H9 (cell line): ENCODE measurements around the gene NRXN3. TPM values are rescaled to one million over a fixed set of nuclear protein-coding genes. Genes with fewer than 3 reads are reported as not detected.

Source experiments
- DNase-seq: peaks from one replicate; pipeline ENCODE4 v3.0.0-alpha.2; 2017
- H2AFZ ChIP-seq: one replicate; pipeline ENCODE4 v1.6.1; 2013; ENCODE audit warnings: mild to moderate bottlenecking, low read length, control low read depth, moderate library complexity
- H2AK5ac ChIP-seq: 2 replicates; pipeline ENCODE4 v1.6.1; 2013; ENCODE audit warnings: low read length, control low read depth, mixed read lengths; ENCODE audit not compliant: insufficient read length
- H2BK120ac ChIP-seq: one replicate; pipeline ENCODE4 v1.6.1; 2013; ENCODE audit warnings: low read depth, mild to moderate bottlenecking, low read length, control low read depth, inconsistent platforms; ENCODE audit not compliant: poor library complexity, severe bottlenecking
- H2BK12ac ChIP-seq: 2 replicates; pipeline ENCODE4 v1.6.1; 2013; ENCODE audit warnings: low read length, control low read depth, mixed read lengths, low read depth; ENCODE audit not compliant: insufficient read length
- H2BK15ac ChIP-seq: 2 replicates; pipeline ENCODE4 v1.6.1; 2013; ENCODE audit warnings: low read depth, low read length, control low read depth
- H2BK20ac ChIP-seq: one replicate; pipeline ENCODE4 v1.6.1; 2013; ENCODE audit warnings: low read depth, mild to moderate bottlenecking, low read length, control low read depth, inconsistent platforms; ENCODE audit not compliant: poor library complexity, severe bottlenecking
- H2BK5ac ChIP-seq: 2 replicates; pipeline ENCODE4 v1.6.1; 2013; ENCODE audit warnings: low read length, control low read depth, mixed read lengths; ENCODE audit not compliant: insufficient read length
- H3K14ac ChIP-seq: 2 replicates; pipeline ENCODE4 v1.6.1; 2013; ENCODE audit warnings: low read length, control low read depth; ENCODE audit not compliant: insufficient read depth
- H3K18ac ChIP-seq: 2 replicates; pipeline ENCODE4 v1.6.1; 2013; ENCODE audit warnings: low read depth, mild to moderate bottlenecking, mixed read lengths, low read length, control low read depth; ENCODE audit not compliant: insufficient read length
- H3K23ac ChIP-seq: 2 replicates; pipeline ENCODE4 v1.6.1; 2013; ENCODE audit warnings: low read length, control low read depth, mixed read lengths, low read depth; ENCODE audit not compliant: insufficient read length
- H3K23me2 ChIP-seq: 2 replicates; pipeline ENCODE4 v1.6.1; 2013; ENCODE audit warnings: low read depth, mild to moderate bottlenecking, mixed read lengths, low read length, control low read depth; ENCODE audit not compliant: insufficient read length, poor library complexity, severe bottlenecking
- H3K27ac ChIP-seq: 2 replicates; pipeline ENCODE4 v1.5.1; 2013; ENCODE audit warnings: low read length, control low read depth, mixed read lengths, low read depth; ENCODE audit not compliant: insufficient read length
- H3K27me3 ChIP-seq: 2 replicates; pipeline ENCODE4 v1.6.1; 2013; ENCODE audit warnings: low read length, control low read depth, inconsistent platforms; ENCODE audit not compliant: insufficient read depth
- H3K4ac ChIP-seq: 2 replicates; pipeline ENCODE4 v1.6.1; 2013; ENCODE audit warnings: low read depth, mild to moderate bottlenecking, control low read depth, inconsistent platforms, low read length, moderate library complexity
- H3K4me1 ChIP-seq: 2 replicates; pipeline ENCODE4 v1.6.1; 2013; ENCODE audit warnings: low read length, control low read depth, inconsistent platforms; ENCODE audit not compliant: insufficient read depth
- H3K4me2 ChIP-seq: 2 replicates; pipeline ENCODE4 v1.6.1; 2013; ENCODE audit warnings: low read length, control low read depth, mixed read lengths; ENCODE audit not compliant: insufficient read length, insufficient read depth
- H3K56ac ChIP-seq: 2 replicates; pipeline ENCODE4 v1.6.1; 2013; ENCODE audit warnings: low read depth, mild to moderate bottlenecking, mixed read lengths, low read length, control low read depth; ENCODE audit not compliant: insufficient read length
- H3K79me1 ChIP-seq: 2 replicates; pipeline ENCODE4 v1.6.1; 2013; ENCODE audit warnings: low read depth, mild to moderate bottlenecking, moderate library complexity, low read length, control low read depth, inconsistent platforms; ENCODE audit not compliant: insufficient read depth, poor library complexity, severe bottlenecking
- H3K79me2 ChIP-seq: 2 replicates; pipeline ENCODE4 v1.6.1; 2013; ENCODE audit warnings: low read length, control low read depth, inconsistent platforms; ENCODE audit not compliant: insufficient read depth
- H3K9ac ChIP-seq: 2 replicates; pipeline ENCODE4 v1.6.1; 2013; ENCODE audit warnings: low read length, control low read depth, mixed read lengths; ENCODE audit not compliant: insufficient read length; ENCODE audit errors: extremely low read depth
- H3K9me3 ChIP-seq: one replicate; pipeline ENCODE4 v1.6.1; 2013; ENCODE audit warnings: low read depth, low read length, inconsistent platforms; ENCODE audit not compliant: control insufficient read depth
- H3T11ph ChIP-seq: one replicate; pipeline ENCODE4 v1.6.1; 2013; ENCODE audit warnings: mild to moderate bottlenecking, low read length, control low read depth, inconsistent platforms
- H4K20me1 ChIP-seq: one replicate; pipeline ENCODE4 v1.6.1; 2013; ENCODE audit not compliant: control insufficient read depth, insufficient read length, insufficient read depth
- H4K5ac ChIP-seq: 2 replicates; pipeline ENCODE4 v1.6.1; 2013; ENCODE audit warnings: low read depth, mild to moderate bottlenecking, mixed read lengths, low read length, control low read depth; ENCODE audit not compliant: insufficient read length
- H4K8ac ChIP-seq: replicated peaks from 2 replicates; pipeline ENCODE4 v1.6.1; 2013; ENCODE audit warnings: low read length, control low read depth, mixed read lengths, low read depth; ENCODE audit not compliant: insufficient read length
- H4K91ac ChIP-seq: 2 replicates; pipeline ENCODE4 v1.6.1; 2013; ENCODE audit warnings: low read depth, mild to moderate bottlenecking, moderate library complexity, mixed read lengths, low read length, control low read depth; ENCODE audit not compliant: insufficient read length
- H3K27ac Mint-ChIP-seq, 3 experiments: 2 replicates in 2 of 3; 3 replicates in 1 of 3; pipeline ENCODE4 v1.8.0; 2020 to 2021; ENCODE audit warnings: mixed read lengths in 3 of 3, mild to moderate bottlenecking in 1 of 3, moderate library complexity in 1 of 3
- H3K27me3 Mint-ChIP-seq: 2 replicates; pipeline ENCODE4 v1.8.0; 2021; ENCODE audit warnings: low read depth, mild to moderate bottlenecking, moderate library complexity, mixed read lengths
- H3K36me3 Mint-ChIP-seq, 3 experiments: 2 replicates in 2 of 3; 3 replicates in 1 of 3; pipeline ENCODE4 v1.8.0; 2020 to 2021; ENCODE audit warnings: low read depth in 3 of 3, mixed read lengths in 3 of 3; ENCODE audit not compliant: insufficient read depth in 1 of 3
- H3K4me1 Mint-ChIP-seq, 2 experiments: 2 replicates each; pipeline ENCODE4 v1.8.0; 2020; ENCODE audit warnings: mixed read lengths in 2 of 2
- H3K4me3 Mint-ChIP-seq, 2 experiments: 2 replicates in 1 of 2; 3 replicates in 1 of 2; pipeline ENCODE4 v1.8.0; 2020 to 2021; ENCODE audit warnings: mild to moderate bottlenecking in 2 of 2, mixed read lengths in 2 of 2, moderate library complexity in 1 of 2
- H3K9me3 Mint-ChIP-seq, 2 experiments: 2 replicates in 1 of 2; 3 replicates in 1 of 2; pipeline ENCODE4 v1.8.0; 2020; ENCODE audit warnings: mild to moderate bottlenecking in 2 of 2, mixed read lengths in 2 of 2, moderate library complexity in 1 of 2
- CTCF ChIP-seq: fragments of 200-600 bp; sonication (generic); conservative IDR thresholded peaks from 3 replicates; pipeline ENCODE4 v1.8.0; 2021; ENCODE audit warnings: antibody characterized with exemption, mild to moderate bottlenecking
- WGBS: extraction: QIAGEN DNeasy Blood & Tissue Kit; methylation state at CpG from one replicate; pipeline ENCODE4 v1.1.7; 2013; ENCODE audit warnings: missing lambda C conversion rate, low lambda C conversion rate, mixed read lengths; ENCODE audit not compliant: insufficient read length; ENCODE audit errors: extremely low coverage; 5-methylcytosine and 5-hydroxymethylcytosine counted together
- total RNA-seq: library from RNA; stranded (reverse); gene quantifications from 2 replicates; pipeline ENCODE4 v1.2.1, GENCODE V29; 2021

Gene NRXN3
- total RNA-seq, 1 experiment from 2014 or later, result 1.8 TPM

DNA sequence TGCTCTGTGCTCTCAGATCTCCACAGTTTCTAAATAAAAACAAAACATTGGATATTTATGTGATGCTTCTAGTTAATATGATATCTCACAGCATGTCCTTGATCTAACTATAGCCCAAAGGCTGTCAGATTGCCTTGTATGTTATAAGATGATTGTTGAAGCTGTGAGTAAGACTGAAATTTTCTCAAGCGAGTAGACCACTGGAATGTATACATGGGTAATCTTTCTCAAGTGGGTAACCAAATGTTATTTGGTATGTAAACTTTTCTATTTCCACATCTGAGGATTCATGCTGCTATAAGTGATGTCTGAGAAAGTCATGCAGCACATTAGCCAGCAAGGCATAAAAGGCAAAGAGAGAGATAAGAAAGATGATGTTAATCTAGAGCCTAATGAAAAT is 886.7 kb downstream of the NRXN3 start:
- H3K9ac ChIP-seq, result no peak overlapping the region
- TF ChIP-seq CTCF, result no peak
- no peak overlapping the region for H3K4ac ChIP-seq
- H3K27ac ChIP-seq, result no peak overlapping the region
- no peak overlapping the region for H2BK12ac ChIP-seq
- no peaks in the 10 kb centered on the region for H3K23me2 ChIP-seq
- Mint-ChIP-seq H3K9me3 (no peaks in the 10 kb centered on the region), H3K4me3 (no peak overlapping the region), H3K27me3 (no peaks in the 10 kb centered on the region), H3K27ac (no peak overlapping the region), H3K36me3 (no peaks in the 10 kb centered on the region), H3K4me1 (0 out of 4 replicates have a peak, but pooled peaks cover 0 to 3% of the 10 kb centered on the region in 2 experiments)
- H3K14ac ChIP-seq, result no peak overlapping the region
- no peak overlapping the region for H4K8ac ChIP-seq
- H2BK5ac ChIP-seq, result no peak overlapping the region
- DNase-seq, result no peak
- no peak overlapping the region for H3T11ph ChIP-seq
- no peaks in the 10 kb centered on the region for H3K79me1 ChIP-seq
- no peak overlapping the region for H2BK20ac ChIP-seq
- no peaks in the 10 kb centered on the region for H3K79me2 ChIP-seq
- no peak overlapping the region for H3K4me2 ChIP-seq
- no peak overlapping the region for H2BK15ac ChIP-seq
- no CpG with 5 or more reads among the region's 1 CpG for WGBS
- no peak overlapping the region for H4K91ac ChIP-seq
- no peak overlapping the region for H2AFZ ChIP-seq
- H2AK5ac ChIP-seq, result no peak overlapping the region
- no peak overlapping the region for H3K18ac ChIP-seq
- H2BK120ac ChIP-seq, result no peak overlapping the region
- H3K4me1 ChIP-seq, result peaks cover 3% of the 10 kb centered on the region; the same call in 1 of the 2 replicates
- H4K5ac ChIP-seq, result no peak overlapping the region
- H3K23ac ChIP-seq, result no peak overlapping the region
- H3K9me3 ChIP-seq, result no peaks in the 10 kb centered on the region
- H3K56ac ChIP-seq, result no peak overlapping the region
- H4K20me1 ChIP-seq, result no peaks in the 10 kb centered on the region
- H3K27me3 ChIP-seq, result no peaks in the 10 kb centered on the region
